Activated naive CD4-positive, alpha-beta T cell treated with anti-CD3 and anti-CD28 coated beads, Interleukin-2, amount 50 U/mL, for 24 hours (primary cell): Measurements from ENCODE around the gene STAG3.
A peak's percentile ranks its signal among the peaks of the same experiment; 100 is the strongest.
"Not testable (repeated sequence)": the region's sequence is repeated elsewhere in the genome, so short reads cannot be mapped to it uniquely, and the experiment has no call there.

Experiments
- H3K27ac Mint-ChIP-seq: one replicate; pipeline ENCODE4 v1.8.0; 2021; ENCODE audit warnings: mild to moderate bottlenecking, mixed read lengths
- H3K27me3 Mint-ChIP-seq: one replicate; pipeline ENCODE4 v1.8.0; 2021; ENCODE audit warnings: mixed read lengths
- H3K36me3 Mint-ChIP-seq: one replicate; pipeline ENCODE4 v1.8.0; 2021; ENCODE audit warnings: mixed read lengths
- H3K4me1 Mint-ChIP-seq: one replicate; pipeline ENCODE4 v1.8.0; 2021; ENCODE audit warnings: mixed read lengths
- H3K4me3 Mint-ChIP-seq: one replicate; pipeline ENCODE4 v1.8.0; 2021; ENCODE audit warnings: mild to moderate bottlenecking, mixed read lengths
- H3K9me3 Mint-ChIP-seq: one replicate; pipeline ENCODE4 v1.8.0; 2021; ENCODE audit warnings: mixed read lengths

The STAG3 gene

DNA sequence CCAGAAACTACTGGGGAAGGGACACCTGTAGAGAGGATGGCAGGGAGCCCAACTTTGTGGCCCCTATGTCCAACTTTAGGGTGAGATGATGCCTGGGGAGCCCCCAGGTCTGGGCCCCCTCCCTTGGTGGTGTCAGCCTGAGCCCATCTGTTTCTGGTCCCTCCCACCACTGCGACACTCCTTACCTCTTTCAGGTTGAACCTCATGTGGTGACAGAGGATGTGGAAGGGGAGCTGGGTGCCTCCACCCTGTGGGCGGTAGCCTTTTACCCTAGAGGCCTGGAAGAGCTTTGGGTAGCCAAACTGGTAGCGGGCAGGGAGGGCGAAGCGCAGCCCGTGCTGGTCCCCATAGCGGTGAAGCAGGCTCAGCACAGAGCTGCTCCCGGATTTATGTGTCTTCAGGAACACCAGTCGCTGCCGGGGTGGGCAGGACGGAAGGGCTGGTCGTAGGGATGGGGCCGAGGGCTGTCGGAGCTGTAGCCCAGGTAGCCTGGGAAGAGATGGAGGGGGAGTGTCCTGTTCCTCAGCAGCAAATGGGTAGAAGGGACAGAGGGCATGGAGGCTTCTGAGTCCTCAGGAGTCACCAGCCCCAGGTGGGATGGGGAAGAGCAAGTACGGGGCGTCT lies 11.3 kb upstream of the STAG3 start:
- H3K9me3 Mint-ChIP-seq = no peaks in the 10 kb centered on the region
- H3K4me3 Mint-ChIP-seq = peak overlapping the region; percentile 87
- peak overlapping the region; percentile 94 for H3K27ac Mint-ChIP-seq
- H3K27me3 Mint-ChIP-seq = no peaks in the 10 kb centered on the region
- peaks cover 90% of the 10 kb centered on the region for H3K4me1 Mint-ChIP-seq
- H3K36me3 Mint-ChIP-seq = no peaks in the 10 kb centered on the region

DNA sequence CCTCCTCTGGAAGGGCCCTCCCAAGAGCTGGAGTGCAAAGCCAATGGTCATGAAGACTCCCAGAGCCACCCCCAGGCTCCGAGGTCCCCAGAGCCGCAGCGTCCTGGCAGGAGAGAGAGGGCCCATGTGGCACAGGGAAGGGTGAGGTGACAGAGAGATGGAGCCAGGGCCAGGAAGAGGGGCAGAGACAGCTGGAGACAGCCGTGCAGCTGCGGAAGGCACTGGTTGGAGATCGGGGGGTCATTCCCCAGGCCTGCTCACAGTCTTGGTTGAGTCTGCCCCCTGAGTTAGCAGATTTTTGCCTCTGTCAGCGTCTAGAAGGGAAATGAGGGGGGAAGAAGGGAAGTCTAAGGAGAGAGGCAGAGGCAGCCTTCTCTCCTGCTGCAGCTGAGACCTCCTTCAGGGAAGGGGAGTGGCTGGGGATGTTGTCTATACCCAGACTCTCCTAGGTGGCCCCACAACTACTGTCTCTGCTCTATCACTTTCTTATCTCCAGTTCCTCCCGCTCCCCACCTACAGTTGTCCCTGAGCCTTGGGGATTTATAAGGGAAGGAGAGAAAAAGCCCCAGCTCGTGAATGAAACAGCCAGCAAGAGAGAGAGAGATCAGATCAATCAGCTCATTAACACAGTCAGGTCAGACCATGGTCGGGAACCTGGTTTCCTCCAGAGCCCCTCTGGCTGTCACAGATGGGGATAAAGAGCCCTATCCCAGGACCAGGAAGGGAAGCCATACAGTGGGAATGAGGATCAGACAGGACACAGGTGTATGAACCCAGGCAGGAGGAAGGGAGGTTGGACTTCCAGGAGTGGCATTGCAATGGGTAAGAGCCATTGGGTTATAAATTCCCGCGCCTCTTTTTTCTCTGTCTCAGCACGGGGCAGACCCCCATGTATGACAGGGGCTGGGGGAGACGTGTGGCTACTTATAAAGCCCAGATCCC lies 10.5 kb upstream of the STAG3 start:
- Mint-ChIP-seq H3K4me1 (peaks cover 88% of the 10 kb centered on the region), H3K27ac (peak overlapping the region; percentile 94), H3K27me3 (no peaks in the 10 kb centered on the region)

DNA sequence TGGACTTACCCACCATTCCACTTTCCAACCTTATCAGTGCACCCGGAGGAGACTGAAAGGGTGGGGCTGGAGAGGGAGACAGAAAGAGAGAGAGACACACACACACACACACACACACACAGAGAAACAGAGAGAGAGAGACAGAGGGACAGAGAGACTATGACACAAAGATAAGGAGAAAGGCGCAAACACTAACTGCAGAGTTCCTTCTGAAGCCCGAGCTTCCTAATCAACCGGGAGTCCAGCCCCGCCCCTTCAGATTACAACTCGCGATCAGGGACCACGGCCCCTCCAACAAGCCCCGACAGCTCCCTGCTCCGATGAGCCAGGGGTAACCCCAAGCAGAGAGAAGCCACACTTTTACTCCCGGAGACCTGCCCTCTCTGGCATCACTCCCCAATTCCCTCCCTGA lies 9.8 kb upstream of the STAG3 start:
- peak overlapping the region; percentile 87 for H3K4me3 Mint-ChIP-seq
- no peaks in the 10 kb centered on the region for H3K9me3 Mint-ChIP-seq
- no peaks in the 10 kb centered on the region for H3K27me3 Mint-ChIP-seq
- H3K27ac Mint-ChIP-seq = peak overlapping the region; percentile 89
- H3K4me1 Mint-ChIP-seq = peaks cover 82% of the 10 kb centered on the region
- no peaks in the 10 kb centered on the region for H3K36me3 Mint-ChIP-seq

More for the DNA sequence above, 10.5 kb upstream of the STAG3 start:
- no peaks in the 10 kb centered on the region for H3K36me3 Mint-ChIP-seq
- peak overlapping the region; percentile 87 for H3K4me3 Mint-ChIP-seq
- H3K9me3 Mint-ChIP-seq = no peaks in the 10 kb centered on the region

DNA sequence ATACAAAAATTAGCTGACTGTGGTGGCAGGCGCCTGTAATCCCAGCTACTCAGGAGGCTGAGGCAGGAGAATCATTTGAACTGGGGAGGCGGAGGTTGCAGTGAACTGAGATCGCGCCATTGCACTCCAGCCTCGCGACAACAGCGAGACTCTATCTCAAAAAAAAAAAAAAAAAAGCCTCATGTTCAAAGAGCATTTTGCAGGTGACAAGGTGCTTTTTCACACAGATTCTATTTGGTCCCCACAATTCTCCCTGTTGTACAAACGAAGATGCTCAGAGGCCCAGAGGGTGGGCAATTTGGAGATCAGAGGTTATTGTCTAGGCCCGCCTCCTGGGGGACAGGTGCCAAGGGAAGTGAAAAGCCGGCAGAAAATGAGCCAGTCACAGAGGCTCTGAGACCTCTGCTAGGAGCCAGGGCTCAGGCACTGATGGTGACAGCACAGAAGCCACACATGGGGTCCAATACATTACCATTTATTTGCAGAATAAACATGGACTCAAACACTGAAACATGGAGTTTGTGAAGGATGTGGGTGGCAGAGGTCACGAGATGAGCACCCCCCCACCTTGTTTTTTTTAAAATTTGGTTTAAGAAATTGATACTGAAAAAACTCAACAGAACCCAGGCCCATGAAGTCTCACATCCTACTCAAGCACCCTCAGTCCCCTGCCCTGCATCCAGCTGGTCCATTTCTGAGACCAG lies 8.4 kb upstream of the STAG3 start:
- Mint-ChIP-seq H3K27ac (peak overlapping the region; percentile 65), H3K36me3 (no peaks in the 10 kb centered on the region), H3K9me3 (no peaks in the 10 kb centered on the region), H3K4me1 (peaks cover 72% of the 10 kb centered on the region), H3K27me3 (no peaks in the 10 kb centered on the region), H3K4me3 (peak overlapping the region; percentile 87)

DNA sequence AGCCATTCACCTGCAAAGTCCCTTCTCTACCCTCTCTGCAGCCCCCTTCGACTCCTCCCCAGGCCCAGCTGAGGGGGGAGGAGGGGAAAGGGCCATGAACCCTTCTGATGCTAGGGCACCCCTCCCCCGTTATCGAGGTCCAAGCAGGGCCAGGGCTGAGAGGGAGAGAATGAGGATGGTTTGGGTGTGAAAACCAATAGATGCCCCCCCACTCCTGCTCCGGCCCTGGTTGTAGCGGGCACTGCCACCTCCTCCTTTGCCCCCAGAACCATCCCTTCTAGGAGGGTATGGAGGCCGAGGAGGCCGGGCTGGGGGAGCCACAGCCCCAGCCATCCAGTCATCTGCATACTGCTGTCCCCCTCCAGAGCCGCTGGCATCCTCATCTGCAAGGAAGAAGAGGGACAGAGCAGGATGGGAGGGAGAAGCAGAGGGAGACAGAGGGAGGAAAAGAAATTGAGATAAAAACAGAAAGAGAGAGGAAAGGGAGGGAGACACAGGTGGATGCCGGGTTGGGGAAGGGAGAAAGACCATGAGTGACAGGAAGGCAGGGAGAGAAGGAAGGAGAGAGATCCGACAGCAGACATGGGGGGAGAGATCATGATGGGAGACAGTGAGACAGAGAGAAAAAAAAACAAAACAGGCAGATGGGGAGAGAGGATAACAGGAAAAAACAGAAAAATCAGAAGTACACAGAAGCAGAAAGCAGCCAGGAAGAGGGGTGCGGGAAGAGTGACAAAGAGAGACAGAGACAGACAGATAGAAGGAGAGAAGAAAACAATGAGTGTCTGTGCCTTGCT lies 7.4 kb upstream of the STAG3 start:
- peak overlapping the region; percentile 90 for H3K27ac Mint-ChIP-seq
- peak overlapping the region; percentile 85 for H3K4me3 Mint-ChIP-seq
- no peaks in the 10 kb centered on the region for H3K36me3 Mint-ChIP-seq
- no peaks in the 10 kb centered on the region for H3K27me3 Mint-ChIP-seq
- peaks cover 70% of the 10 kb centered on the region for H3K4me1 Mint-ChIP-seq
- H3K9me3 Mint-ChIP-seq = no peaks in the 10 kb centered on the region

DNA sequence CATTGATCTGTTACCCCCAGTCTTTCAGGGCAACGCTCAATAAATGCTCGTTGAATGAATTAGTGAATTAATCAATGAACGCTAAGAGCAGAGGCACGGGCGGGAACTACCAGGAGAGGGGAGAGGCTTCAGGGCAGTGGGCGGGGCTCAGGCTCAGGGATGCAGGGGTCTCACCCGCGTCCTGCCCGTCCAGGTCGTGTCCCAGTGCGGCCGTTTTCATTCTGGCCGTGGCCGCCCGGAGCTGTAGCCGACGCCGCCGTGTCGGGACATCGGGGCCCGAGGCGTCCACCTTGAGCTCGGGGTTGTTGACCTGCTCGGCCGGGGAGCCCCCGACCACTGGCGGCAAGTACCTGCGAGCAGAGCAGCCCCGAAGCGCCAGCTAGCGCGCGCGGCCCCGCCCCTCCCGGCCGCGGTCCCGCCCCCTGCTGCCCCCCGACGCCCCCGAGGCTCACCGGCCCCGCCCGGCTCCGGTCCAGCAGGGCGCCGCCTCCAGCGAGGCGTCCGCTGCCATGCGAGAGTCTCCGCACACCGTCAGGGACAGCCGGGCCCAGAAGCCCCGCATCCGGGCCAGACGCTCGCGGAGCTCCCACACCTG lies 6.5 kb upstream of the STAG3 start:
- Mint-ChIP-seq H3K27me3 (no peaks in the 10 kb centered on the region), H3K9me3 (no peaks in the 10 kb centered on the region), H3K4me1 (peaks cover 67% of the 10 kb centered on the region), H3K36me3 (no peaks in the 10 kb centered on the region), H3K4me3 (peak overlapping the region; percentile 85), H3K27ac (peak overlapping the region; percentile 90)

DNA sequence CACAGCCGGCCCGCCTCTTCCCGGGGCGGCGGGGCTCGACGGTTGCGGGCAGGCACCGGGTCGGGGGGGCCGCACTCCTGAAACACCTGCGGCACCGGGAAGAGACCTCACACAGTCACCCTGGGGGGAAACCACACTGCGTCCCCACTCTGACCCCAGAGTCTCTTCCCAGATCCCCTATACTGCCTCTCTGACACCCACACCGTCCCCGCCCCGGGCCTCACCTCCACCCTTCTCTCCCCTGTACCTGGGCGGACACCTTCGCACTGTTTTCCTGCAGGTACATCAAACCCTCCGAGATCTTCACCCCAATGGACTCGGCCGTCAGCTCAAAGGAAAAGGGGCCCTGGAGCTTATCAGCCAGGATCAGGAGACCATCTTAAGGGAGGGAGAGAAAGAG lies 5.9 kb upstream of the STAG3 start:
- H3K27ac Mint-ChIP-seq = peak overlapping the region; percentile 51
- H3K27me3 Mint-ChIP-seq = no peaks in the 10 kb centered on the region
- H3K4me3 Mint-ChIP-seq = peak overlapping the region; percentile 79
- H3K36me3 Mint-ChIP-seq = no peaks in the 10 kb centered on the region
- H3K9me3 Mint-ChIP-seq = no peaks in the 10 kb centered on the region
- peaks cover 67% of the 10 kb centered on the region for H3K4me1 Mint-ChIP-seq

DNA sequence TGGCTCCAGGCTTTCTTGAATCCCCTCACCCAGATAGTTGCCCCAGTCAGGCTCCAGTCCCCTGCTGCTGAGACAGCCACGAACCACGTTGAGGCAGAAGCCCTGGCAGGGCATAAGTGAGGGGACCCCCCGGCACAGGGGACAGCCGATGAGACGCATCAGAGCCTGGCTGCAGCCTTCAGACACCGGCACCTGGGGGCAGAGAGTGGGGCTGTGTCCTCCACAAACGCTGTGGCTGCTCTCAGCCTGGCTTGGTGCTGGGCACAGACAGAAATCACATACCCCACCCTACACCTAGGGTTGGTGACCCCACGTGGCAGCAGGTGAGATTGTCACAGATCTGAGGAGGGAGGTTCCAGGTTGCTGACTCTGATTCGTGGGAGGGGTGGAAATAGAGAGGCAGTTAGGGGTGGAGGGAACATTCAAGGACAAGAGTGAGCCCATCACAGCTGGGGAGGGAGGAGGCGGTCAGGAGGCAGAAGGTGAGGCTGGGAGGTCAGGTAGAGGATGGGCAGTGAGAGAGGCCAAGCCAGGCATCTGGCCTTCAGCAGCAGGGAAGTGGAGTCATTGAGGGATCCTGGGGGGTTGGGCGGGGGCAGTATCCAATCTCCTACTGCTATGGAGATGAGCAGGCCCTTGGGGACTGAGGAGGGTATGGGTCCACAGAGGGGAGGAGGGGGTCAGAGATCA lies 3.8 kb upstream of the STAG3 start:
- Mint-ChIP-seq H3K27ac (peak overlapping the region; percentile 4), H3K27me3 (no peaks in the 10 kb centered on the region), H3K4me1 (peaks cover 52% of the 10 kb centered on the region), H3K4me3 (no peak overlapping the region), H3K9me3 (no peaks in the 10 kb centered on the region), H3K36me3 (no peaks in the 10 kb centered on the region)

DNA sequence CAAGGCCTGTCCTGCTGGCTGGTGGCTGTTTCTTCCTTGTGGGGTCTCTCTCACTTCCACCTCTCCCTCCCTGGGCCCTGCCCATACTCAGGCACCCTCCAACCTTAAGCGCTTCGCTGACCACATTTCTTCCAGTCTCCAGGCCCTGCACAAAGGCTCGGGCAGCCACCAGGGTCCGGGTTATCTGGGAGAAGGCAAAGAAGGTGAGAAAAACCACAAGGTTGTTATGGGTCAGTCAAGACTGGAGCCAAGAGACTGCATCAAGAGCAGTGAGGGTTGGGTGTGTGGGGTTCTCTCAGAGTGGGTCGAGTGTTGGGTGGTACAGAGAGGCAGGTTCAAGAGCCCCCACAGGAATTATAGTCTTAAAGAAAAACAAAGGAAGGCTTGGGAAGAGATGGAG lies 3.1 kb upstream of the STAG3 start:
- Mint-ChIP-seq H3K9me3 (no peaks in the 10 kb centered on the region), H3K27ac (no peak overlapping the region), H3K36me3 (no peaks in the 10 kb centered on the region), H3K4me3 (no peak overlapping the region), H3K27me3 (no peaks in the 10 kb centered on the region), H3K4me1 (peaks cover 45% of the 10 kb centered on the region)

DNA sequence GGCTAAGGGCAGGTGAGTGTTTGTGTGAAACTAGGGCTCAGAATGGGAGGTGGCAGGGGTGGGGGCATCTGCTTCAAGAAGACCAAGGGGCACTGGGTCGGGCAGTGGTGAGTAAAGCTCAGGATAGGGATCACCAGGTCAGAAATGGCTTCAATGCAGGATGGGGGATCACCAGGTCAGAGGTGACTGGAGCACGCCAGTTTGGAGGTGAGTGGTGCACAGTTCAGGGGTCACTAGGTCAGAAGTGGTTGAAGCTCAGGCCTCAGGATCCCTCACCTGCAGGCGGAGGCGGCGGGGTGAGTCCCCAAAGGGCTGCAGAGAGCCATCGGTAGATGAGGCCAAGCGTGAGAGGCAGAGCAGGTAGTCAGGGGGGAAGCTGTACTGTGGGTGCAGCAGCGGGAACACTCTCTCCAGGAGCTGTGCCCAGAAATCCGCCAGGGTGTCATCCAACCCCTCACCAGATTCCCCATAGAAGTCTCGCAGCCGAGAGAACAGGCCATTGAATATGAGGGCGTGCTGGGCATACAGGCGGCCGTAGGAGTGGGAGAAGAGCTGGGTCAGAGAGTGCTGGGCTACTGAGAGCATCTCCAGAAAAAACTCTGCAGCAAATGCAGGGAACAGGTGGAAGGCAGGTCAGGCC lies 2.3 kb upstream of the STAG3 start:
- H3K9me3 Mint-ChIP-seq = no peaks in the 10 kb centered on the region
- no peaks in the 10 kb centered on the region for H3K27me3 Mint-ChIP-seq
- H3K4me3 Mint-ChIP-seq = peak overlapping the region; percentile 6
- H3K36me3 Mint-ChIP-seq = no peaks in the 10 kb centered on the region
- no peak overlapping the region for H3K27ac Mint-ChIP-seq
- H3K4me1 Mint-ChIP-seq = peaks cover 40% of the 10 kb centered on the region

DNA sequence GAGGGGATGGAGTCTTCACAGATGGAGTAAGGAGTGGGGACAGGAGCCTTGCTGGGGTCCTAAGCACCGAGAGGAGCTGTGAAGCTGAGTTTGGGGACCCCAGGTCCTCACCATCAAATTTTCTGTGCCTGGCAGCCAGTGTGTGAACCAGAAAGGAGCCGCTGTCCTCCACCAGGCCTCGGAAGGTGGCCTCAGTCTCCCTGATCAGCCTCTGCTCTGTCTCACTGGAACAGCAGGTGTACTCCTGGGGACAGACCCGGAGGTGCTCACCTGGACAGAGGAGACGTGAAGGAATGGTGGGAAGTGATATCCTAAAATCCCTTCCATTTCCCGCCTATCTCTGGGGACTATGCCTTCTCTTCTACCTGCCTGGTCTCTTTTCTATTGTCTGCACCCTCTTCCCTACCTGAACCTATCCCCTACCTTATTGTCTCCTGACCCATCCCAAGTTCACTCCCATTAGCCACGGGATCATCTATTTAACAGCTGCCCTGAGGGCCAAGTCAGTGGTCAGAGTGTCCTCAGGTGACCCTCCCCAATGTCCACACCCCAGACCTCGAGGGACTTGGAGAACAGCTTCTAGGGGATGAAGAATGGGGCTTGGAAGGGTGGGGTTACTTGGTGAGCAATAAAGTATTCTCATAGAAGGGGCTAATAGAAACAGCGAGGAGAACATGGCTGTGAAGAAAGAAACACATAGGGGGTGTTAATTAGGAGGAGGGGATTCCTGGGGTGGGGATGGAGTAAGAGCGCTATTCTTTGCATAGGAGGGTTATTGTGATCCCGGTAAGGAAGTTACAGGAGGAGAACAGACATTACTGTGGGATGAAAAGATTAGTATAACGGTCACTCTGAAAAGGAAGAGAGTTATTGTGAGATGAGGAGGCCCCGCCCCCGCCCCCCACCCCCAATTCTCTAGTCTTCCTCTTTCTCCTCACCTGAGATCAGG lies 1.3 kb upstream of the STAG3 start:
- peak overlapping the region; percentile 79 for H3K4me3 Mint-ChIP-seq
- peaks cover 43% of the 10 kb centered on the region for H3K4me1 Mint-ChIP-seq
- H3K27me3 Mint-ChIP-seq = no peaks in the 10 kb centered on the region
- no peaks in the 10 kb centered on the region for H3K9me3 Mint-ChIP-seq
- no peaks in the 10 kb centered on the region for H3K36me3 Mint-ChIP-seq
- peak overlapping the region; percentile 62 for H3K27ac Mint-ChIP-seq

DNA sequence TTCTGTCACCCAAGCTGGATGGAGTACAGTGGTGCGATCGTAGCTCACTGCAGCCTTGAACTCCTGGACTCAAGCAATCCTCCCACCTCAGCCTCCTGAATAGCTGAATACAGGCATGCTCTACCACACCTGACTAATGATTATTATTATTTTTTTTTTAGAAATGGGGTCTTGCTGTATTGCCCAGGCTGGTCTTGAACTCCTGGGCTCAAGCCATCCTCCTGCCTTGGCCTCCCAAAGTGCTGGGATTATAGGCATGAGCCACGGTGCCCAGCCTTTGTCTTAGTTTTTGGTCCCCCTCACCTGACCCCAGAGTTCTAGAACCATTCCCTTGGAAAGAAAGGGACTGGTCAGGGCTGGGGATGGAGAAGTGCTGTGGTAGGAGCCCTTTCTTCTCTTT lies 2.4 kb downstream of the STAG3 start:
- Mint-ChIP-seq H3K27ac (peak overlapping the region; percentile 73), H3K4me1 (peaks cover 57% of the 10 kb centered on the region)
- not testable (repeated sequence) for H3K36me3 Mint-ChIP-seq

DNA sequence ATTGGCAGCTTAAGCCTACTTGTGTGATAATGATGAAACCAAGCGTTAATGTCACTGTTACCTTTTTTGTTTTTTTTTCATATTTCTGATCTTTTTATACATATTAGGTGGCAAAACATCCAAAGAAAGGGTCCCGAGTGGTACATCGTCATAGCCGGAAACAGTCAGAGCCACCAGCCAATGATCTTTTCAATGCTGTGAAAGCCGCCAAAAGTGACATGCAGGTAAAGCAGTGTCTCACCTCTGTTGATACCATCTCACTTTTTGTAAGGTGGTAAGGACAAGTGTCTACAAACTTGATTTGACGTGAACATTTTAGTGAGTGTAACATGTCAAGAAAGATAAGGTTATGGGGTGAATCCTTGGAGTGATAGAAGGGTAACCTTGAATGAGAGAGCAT lies 4.9 kb downstream of the STAG3 start:
- not testable (repeated sequence) for H3K27me3 Mint-ChIP-seq, H3K9me3 Mint-ChIP-seq, H3K36me3 Mint-ChIP-seq
- Mint-ChIP-seq H3K4me3 (peak overlapping the region; percentile 78), H3K27ac (peak overlapping the region; percentile 24), H3K4me1 (peaks cover 38% of the 10 kb centered on the region)

More for the DNA sequence above, 2.4 kb downstream of the STAG3 start:
- H3K9me3 Mint-ChIP-seq, H3K27me3 Mint-ChIP-seq: not testable (repeated sequence)
- peak overlapping the region; percentile 37 for H3K4me3 Mint-ChIP-seq
